AG04449 (cell line): Measurements from ENCODE around the gene NR2F1.

Experiments
- CTCF ChIA-PET: fragments of 350-600 bp; formaldehyde crosslinking; extraction: SDS; loops from one replicate; lab custom pipeline; 2021; ENCODE audit warnings: antibody characterized with exemption; lab: Yijun Ruan, JAX
- POLR2A ChIA-PET: fragments of 400-600, 350-600 bp; formaldehyde crosslinking; extraction: SDS; loops from one replicate; lab custom pipeline; 2020; ENCODE audit warnings: antibody characterized with exemption, inconsistent platforms; lab: Yijun Ruan, JAX
- DNase-seq: peaks from one replicate; pipeline ENCODE4 v3.0.0-alpha.2; 2010; ENCODE audit warnings: low read depth, low spot score
- H3K4me3 ChIP-seq: 2 replicates; pipeline ENCODE4 v1.5.1; 2011; ENCODE audit warnings: low read depth, mild to moderate bottlenecking, control low read depth, low read length
- CTCF ChIP-seq: IDR thresholded peaks from one replicate; pipeline ENCODE4 v1.5.1; 2011; ENCODE audit warnings: mild to moderate bottlenecking, moderate library complexity, low read length, control low read depth, inconsistent platforms; ENCODE audit not compliant: insufficient read depth; ENCODE audit errors: missing control alignments

Gene NR2F1

GRCh38 chr5:93637697-93638096 is 54.7 kb downstream of the NR2F1 start:
- no peak overlapping the region for H3K4me3 ChIP-seq
- ChIA-PET CTCF (no interaction called here), POLR2A (no interaction called here)
- TF ChIP-seq CTCF, result no peak
- DNase-seq, result no peak

GRCh38 chr5:93642526-93642925 is 59.5 kb downstream of the NR2F1 start:
- ChIA-PET CTCF (no interaction called here), POLR2A (no interaction called here)
- no peak for TF ChIP-seq CTCF
- no peak for DNase-seq
- no peak overlapping the region for H3K4me3 ChIP-seq
